ENCODE data around the gene BMP3. TPM values are rescaled to one million over a fixed set of nuclear protein-coding genes. Genes with fewer than 3 reads are reported as not detected.

BMP3 gene
- total and polyA plus RNA-seq, 10 of the 15 experiments (the other 5 are each of a cell fraction or from before 2014, with no cell fraction given): 0.37 to 1.4 (median 0.88) TPM

DNA sequence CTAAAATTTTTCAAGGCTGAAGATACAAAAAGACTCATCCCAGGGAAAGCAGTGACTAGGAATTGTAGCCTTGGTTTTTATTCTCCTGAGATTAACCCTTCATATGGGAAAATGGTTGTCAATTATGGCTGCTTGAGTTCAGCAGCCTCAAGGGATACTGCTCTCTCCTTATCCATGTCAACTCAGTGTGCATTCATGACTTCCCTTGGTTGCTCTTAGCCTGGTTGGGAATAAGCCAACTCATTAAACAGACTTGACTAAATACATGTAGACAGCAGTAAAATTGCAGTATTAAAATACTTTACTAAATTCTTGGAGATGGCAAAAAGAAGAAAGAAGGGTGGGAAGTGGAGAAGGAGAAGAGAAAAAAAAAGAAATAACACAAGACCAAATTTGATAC lies 44.5 kb upstream of the BMP3 start:
- CTCF ChIA-PET: no interaction called here
- H3K27me3 ChIP-seq (replicated peaks in 1 of 2; ENCODE audit: control insufficient read depth in 2 of 2, insufficient read depth in 2 of 2, low read length in 1 of 2): no peaks in the 10 kb centered on the region
- in situ Hi-C loops (cut with MboI): no loop called here
- no peak overlapping the region for H3K27ac ChIP-seq (ENCODE audit: control insufficient read depth, insufficient read depth)
- no peaks in the 10 kb centered on the region for H3K79me2 ChIP-seq (ENCODE audit: control insufficient read depth, insufficient read depth, low read length)
- DNase-seq (ENCODE audit: low read depth, low spot score) (no peak), ATAC-seq (no peak), FAIRE-seq (no peak)
- H3K4me3 ChIP-seq: no peak overlapping the region
- TF ChIP-seq, protein P1, sequence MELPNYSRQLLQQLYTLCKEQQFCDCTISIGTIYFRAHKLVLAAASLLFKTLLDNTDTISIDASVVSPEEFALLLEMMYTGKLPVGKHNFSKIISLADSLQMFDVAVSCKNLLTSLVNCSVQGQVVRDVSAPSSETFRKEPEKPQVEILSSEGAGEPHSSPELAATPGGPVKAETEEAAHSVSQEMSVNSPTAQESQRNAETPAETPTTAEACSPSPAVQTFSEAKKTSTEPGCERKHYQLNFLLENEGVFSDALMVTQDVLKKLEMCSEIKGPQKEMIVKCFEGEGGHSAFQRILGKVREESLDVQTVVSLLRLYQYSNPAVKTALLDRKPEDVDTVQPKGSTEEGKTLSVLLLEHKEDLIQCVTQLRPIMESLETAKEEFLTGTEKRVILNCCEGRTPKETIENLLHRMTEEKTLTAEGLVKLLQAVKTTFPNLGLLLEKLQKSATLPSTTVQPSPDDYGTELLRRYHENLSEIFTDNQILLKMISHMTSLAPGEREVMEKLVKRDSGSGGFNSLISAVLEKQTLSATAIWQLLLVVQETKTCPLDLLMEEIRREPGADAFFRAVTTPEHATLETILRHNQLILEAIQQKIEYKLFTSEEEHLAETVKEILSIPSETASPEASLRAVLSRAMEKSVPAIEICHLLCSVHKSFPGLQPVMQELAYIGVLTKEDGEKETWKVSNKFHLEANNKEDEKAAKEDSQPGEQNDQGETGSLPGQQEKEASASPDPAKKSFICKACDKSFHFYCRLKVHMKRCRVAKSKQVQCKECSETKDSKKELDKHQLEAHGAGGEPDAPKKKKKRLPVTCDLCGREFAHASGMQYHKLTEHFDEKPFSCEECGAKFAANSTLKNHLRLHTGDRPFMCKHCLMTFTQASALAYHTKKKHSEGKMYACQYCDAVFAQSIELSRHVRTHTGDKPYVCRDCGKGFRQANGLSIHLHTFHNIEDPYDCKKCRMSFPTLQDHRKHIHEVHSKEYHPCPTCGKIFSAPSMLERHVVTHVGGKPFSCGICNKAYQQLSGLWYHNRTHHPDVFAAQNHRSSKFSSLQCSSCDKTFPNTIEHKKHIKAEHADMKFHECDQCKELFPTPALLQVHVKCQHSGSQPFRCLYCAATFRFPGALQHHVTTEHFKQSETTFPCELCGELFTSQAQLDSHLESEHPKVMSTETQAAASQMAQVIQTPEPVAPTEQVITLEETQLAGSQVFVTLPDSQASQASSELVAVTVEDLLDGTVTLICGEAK (IDR thresholded peaks at IDR 0.05; ENCODE audit: borderline replicate concordance): no peak
- no peaks in the 10 kb centered on the region; the same call in 2 of the 3 replicates for H3K9me3 ChIP-seq (replicated peaks; ENCODE audit: control insufficient read depth, insufficient read depth, low read length)
- POLR2A ChIA-PET: no interaction called here
- no TSS peak for BruUV-seq (replicated peaks)
- H3K4me1 ChIP-seq (ENCODE audit: control insufficient read depth, insufficient read depth, low read length): no peaks in the 10 kb centered on the region
- no peak overlapping the region for H3K4me2 ChIP-seq (ENCODE audit: control insufficient read depth, insufficient read depth)
- no peak overlapping the region for H3K9ac ChIP-seq (ENCODE audit: control insufficient read depth, insufficient read depth, low read length)
- RAD21 ChIA-PET (ENCODE audit: unreplicated experiment): no interaction called here
- intact Hi-C loops (cut with micrococcal nuclease; ENCODE audit: unreplicated experiment): no loop called here
- no peaks in the 10 kb centered on the region for H4K20me1 ChIP-seq (ENCODE audit: control insufficient read depth, insufficient read depth)
- SMC1A ChIA-PET (ENCODE audit: uncharacterized antibody, unreplicated experiment): interaction anchor here (0.6 to 1.9 kb wide), 2 partner anchors 36 to 88 kb away, joined by 3 to 6 read pairs; no protein-coding TSS in a partner anchor
- no peaks in the 10 kb centered on the region for H3K36me3 ChIP-seq (ENCODE audit: control insufficient read depth in 2 of 2, insufficient read depth in 2 of 2, low read length in 1 of 2)
- no peak overlapping the region for H2AFZ ChIP-seq (ENCODE audit: control insufficient read depth, low read depth, low read length)
